ENCODE measurements around the gene SLC2A3. TPM values are rescaled to one million over a fixed set of nuclear protein-coding genes. Genes with fewer than 3 reads are reported as not detected.
A peak's percentile ranks its signal among the peaks of the same experiment; 100 is the strongest.
"Not testable (repeated sequence)": the region's sequence is repeated elsewhere in the genome, so short reads cannot be mapped to it uniquely, and the experiment has no call there.

SLC2A3 gene
- polyA plus RNA-seq, 2 of the 4 experiments (the other 2 are of a cell fraction): 13.3 to 52.4 TPM

- no peak overlapping the region for H3K4me2 ChIP-seq
- DNase-seq (ENCODE audit: low read depth in 1 of 2, low spot score in 1 of 2): no peak
- H3K9me3 ChIP-seq: no peaks in the 10 kb centered on the region
- ATAC-seq: no peak
- FAIRE-seq: no peak
- TF ChIP-seq MYC (IDR thresholded peaks at IDR 0.05; ENCODE audit: borderline replicate concordance, low read length) (no peak), NFE2L2 (conservative IDR thresholded peaks at IDR 0.05; ENCODE audit: low read length) (no peak), TFCP2L1 (CRISPR knock-in tag; IDR thresholded peaks at IDR 0.05) (no peak), RAD21 (conservative IDR thresholded peaks at IDR 0.05 in 1 of 2, IDR thresholded peaks at IDR 0.05 in 1 of 2) (no peak), HOXB13 (CRISPR knock-in tag; IDR thresholded peaks at IDR 0.05; ENCODE audit: low read depth) (no peak), HOXB5 (CRISPR knock-in tag; IDR thresholded peaks at IDR 0.05) (no peak)
- no peak overlapping the region for H3K4me3 ChIP-seq
- WGBS (ENCODE audit: missing lambda C conversion rate): 85% methylated on average over 8 of the region's 8 CpGs
- POLR2A ChIA-PET: no interaction called here
- H3K4me1 ChIP-seq: peaks cover 8% of the 10 kb centered on the region; the same call in 1 of the 3 replicates
- H3K27ac ChIP-seq: no peak overlapping the region
- CTCF ChIA-PET: interaction anchor here (0.8 to 2.8 kb wide), 4 partner anchors 11 to 66 kb away, joined by 3 to 8 read pairs (median 4); no protein-coding TSS in a partner anchor
These were observed 6.7 kb downstream of the SLC2A3 start for GRCh38 chr12:7929083-7929792.

DNA sequence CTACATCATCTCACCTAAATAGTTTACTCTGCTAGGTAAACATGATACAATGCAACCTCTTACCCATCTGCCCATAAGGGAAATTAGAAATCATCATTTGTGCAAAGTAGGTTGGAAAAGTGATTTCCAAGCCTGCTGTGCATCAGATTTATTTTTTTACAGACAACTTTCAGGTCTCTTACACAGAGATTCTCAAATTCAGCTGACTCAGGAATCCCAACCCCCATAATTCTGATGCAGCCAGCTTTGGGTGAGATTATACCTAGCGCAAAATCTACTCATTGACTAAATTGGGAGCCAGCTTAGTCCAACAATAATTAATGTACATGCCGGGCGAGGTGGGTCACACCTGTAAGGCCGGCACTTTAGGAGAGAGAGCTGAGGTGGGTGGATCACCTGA lies 8.5 kb downstream of the SLC2A3 start:
- no peak for TF ChIP-seq MYC (IDR thresholded peaks at IDR 0.05; ENCODE audit: borderline replicate concordance, low read length)
- TF ChIP-seq SREBF2 (IDR thresholded peaks at IDR 0.05): no peak
- TF ChIP-seq FOSL2 (IDR thresholded peaks at IDR 0.05): no peak
- no peak for TF ChIP-seq FOSL2 (CRISPR knock-in tag; IDR thresholded peaks at IDR 0.05)
- no peak for TF ChIP-seq FOXS1 (CRISPR knock-in tag; IDR thresholded peaks at IDR 0.05)
- peak; percentile 64 for TF ChIP-seq MAFK (IDR thresholded peaks at IDR 0.05; ENCODE audit: partially characterized antibody)
- TF ChIP-seq HOXB13 (CRISPR knock-in tag; IDR thresholded peaks at IDR 0.05; ENCODE audit: low read depth): no peak
- ATAC-seq: no peak
- Histone ChIP-seq H3K4me1 (no peaks in the 10 kb centered on the region), H3K4me2 (no peak overlapping the region), H3K27ac (no peak overlapping the region), H3K4me3 (no peak overlapping the region), H3K9me3 (no peaks in the 10 kb centered on the region)
- FAIRE-seq: no peak
- ChIA-PET POLR2A (no interaction called here), CTCF (interaction anchor here (1.1 to 2.8 kb wide), 3 partner anchors 67 to 74 kb away, joined by 3 to 8 read pairs (median 4); no protein-coding TSS in a partner anchor)
- WGBS (ENCODE audit: missing lambda C conversion rate): 93% methylated on average over 4 of the region's 4 CpGs
- DNase-seq (ENCODE audit: low read depth in 1 of 2, low spot score in 1 of 2): no peak

DNA sequence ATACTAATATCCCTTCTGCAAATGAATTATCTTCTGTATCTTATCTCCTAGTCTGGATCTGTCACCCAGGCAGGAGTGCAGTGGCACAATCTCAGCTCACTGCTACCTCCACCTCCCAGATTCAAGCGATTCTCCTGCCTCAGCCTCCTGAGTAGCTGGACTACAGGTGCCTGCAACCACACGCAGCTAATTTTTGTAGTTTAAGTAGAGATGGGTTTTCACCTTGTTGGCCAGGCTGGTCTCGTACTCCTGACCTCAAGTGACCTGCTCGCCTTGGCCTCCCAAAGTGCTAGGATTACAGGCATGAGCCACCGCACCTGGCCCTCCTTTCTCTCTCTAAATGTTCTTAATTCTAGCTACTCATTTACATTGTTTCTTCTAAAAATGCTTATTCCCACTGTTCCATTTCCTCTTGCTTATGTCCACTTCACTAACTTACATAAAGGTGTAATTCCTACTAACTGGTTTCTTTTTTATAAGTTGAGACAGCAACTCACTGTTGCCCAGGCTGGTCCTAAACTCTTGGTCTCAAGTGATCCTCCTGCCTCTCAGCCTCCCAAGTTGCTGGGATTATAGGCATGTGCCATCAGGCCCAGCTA lies 9.8 kb downstream of the SLC2A3 start:
- POLR2A ChIA-PET; H3K9me3 ChIP-seq; FAIRE-seq; H3K27ac ChIP-seq; H3K4me1 ChIP-seq; DNase-seq (ENCODE audit: low read depth in 1 of 2, low spot score in 1 of 2); ATAC-seq; H3K4me2 ChIP-seq; H3K4me3 ChIP-seq: not testable (repeated sequence)
- CTCF ChIA-PET: interaction anchor here (0.8 to 1.5 kb wide), 2 partner anchors 27 to 66 kb away, joined by 3 read pairs; no protein-coding TSS in a partner anchor
- 86% methylated on average over 5 of the region's 5 CpGs for WGBS (ENCODE audit: missing lambda C conversion rate)

DNA sequence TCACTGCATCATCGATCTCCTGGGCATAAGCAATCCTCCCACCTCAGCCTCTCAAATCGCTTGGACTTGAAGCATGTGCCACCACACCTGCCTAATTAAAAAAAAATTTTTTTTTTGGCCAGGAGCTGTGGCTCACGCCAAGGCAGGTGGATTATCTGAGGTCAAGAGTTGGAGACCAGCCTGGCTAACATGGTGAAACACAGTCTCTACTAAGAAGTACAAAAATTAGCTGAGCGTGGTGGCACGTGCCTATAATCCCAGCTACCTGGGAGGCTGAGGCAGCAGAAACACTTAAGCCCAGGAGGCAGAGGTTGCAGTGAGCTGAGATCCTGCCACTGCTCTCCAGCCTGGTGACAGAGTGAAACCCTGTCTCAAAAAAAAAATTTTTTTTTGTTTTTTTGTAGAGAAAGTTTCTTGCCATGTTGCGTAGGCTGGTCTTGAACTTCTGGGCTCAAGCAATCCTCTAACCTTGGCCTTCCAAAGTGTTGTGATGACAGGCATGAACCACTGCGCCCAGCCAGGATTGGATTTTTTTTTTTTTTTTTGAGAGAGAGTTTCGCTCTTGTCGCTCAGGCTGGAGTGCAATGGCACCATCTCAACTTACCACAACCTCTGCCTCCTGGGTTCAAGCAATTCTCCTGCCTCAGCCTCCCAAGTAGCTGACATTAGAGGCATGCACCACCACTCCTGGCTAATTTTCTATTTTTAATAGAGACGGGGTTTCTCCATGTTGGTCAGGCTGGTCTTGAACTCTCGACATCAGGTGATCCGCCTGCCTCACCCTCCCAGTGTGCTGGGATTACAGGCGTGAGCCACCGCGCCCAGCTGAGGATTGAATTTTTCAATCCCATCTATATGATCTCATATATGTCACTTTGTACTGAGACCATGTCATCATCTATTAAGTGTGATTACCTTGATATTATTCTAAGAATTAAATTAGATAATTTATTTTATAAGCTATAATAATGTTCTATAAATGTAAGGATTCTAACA lies 12.4 kb downstream of the SLC2A3 start:
- POLR2A ChIA-PET: no interaction called here
- no peaks in the 10 kb centered on the region for H3K4me1 ChIP-seq
- H3K4me2 ChIP-seq: no peak overlapping the region
- CTCF ChIA-PET: interaction anchor here (0.8 to 2.4 kb wide), 6 partner anchors 8 to 64 kb away, joined by 3 to 12 read pairs (median 4); no protein-coding TSS in a partner anchor
- H3K4me3 ChIP-seq: no peak overlapping the region
- H3K27ac ChIP-seq: no peak overlapping the region
- FAIRE-seq (no peak), DNase-seq (ENCODE audit: low read depth in 1 of 2, low spot score in 1 of 2) (no peak), ATAC-seq (no peak)
- no peaks in the 10 kb centered on the region for H3K9me3 ChIP-seq
- 93% methylated on average over 15 of the region's 15 CpGs for WGBS (ENCODE audit: missing lambda C conversion rate)
- TF ChIP-seq EP300 (IDR thresholded peaks at IDR 0.05) (no peak), FOXS1 (CRISPR knock-in tag; IDR thresholded peaks at IDR 0.05) (no peak), PHF8 (IDR thresholded peaks at IDR 0.05; ENCODE audit: borderline replicate concordance, low read depth) (no peak), USF2 (IDR thresholded peaks at IDR 0.05) (no peak), KDM1A (IDR thresholded peaks at IDR 0.05; ENCODE audit: low read depth) (no peak), HDAC2 (IDR thresholded peaks at IDR 0.05) (no peak), POLR2A (IDR thresholded peaks at IDR 0.05; ENCODE audit: low read length) (no peak), EHMT2 (IDR thresholded peaks at IDR 0.05; ENCODE audit: low read depth) (no peak), ELK1 (IDR thresholded peaks at IDR 0.05; ENCODE audit: low read depth, low read length) (no peak), CBX2 (IDR thresholded peaks at IDR 0.05; ENCODE audit: borderline replicate concordance, low read depth) (no peak), CHD4 (IDR thresholded peaks at IDR 0.05; ENCODE audit: borderline replicate concordance) (no peak), ZC3H11A (IDR thresholded peaks at IDR 0.05) (no peak), BHLHE40 (IDR thresholded peaks at IDR 0.05; ENCODE audit: low read depth, low read length) (no peak), ATOH8 (CRISPR knock-in tag; IDR thresholded peaks at IDR 0.05; ENCODE audit: low read depth) (no peak), MAX (IDR thresholded peaks at IDR 0.05) (no peak), RARB (CRISPR knock-in tag; IDR thresholded peaks at IDR 0.05) (no peak)
